COR-L47 (cell line): ENCODE data around the gene ERMAP.
A peak's percentile ranks its signal among the peaks of the same experiment; 100 is the strongest.
"Not testable (repeated sequence)": the region's sequence is repeated elsewhere in the genome, so short reads cannot be mapped to it uniquely, and the experiment has no call there.

Experiments used
- DNase-seq: peaks from one replicate; lab custom pipeline; 2025; lab: John Stamatoyannopoulos, UW

The ERMAP gene

DNA sequence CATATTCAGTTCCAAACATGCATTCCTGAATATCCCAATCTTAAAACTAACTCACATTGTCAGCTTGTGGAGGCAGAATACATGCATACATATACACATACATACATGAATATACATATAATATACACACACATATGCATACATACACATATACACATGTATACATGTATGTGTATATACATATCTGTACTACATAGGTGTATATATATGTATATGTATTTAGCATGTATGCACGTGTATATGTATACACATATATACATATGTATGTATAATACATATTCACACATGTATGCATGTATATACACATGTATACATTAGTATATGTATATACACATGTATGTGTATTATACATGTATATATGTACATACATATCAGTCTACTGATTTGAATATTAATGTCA, 28.3 kb downstream of the ERMAP start:
- DNase-seq: no peak

DNA sequence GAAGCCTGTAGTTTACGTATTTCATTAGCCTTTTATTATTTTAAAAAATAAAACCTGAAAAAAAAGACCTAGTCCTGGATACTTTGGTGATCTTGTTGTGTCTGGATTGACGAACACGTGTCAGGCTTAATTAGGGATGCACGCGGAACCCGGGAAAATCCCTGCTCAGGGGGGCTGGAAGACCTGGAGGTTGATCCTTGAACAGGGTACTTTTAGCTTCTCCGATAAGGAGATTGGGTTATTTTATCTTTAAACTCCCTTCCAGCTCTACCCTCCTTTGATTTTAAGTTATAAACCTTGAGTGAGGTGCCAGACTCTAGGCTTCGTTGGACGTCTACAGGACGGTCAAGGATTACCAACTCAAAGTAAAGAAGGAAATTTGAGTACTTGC, 28.9 kb downstream of the ERMAP start:
- DNase-seq: no peak

DNA sequence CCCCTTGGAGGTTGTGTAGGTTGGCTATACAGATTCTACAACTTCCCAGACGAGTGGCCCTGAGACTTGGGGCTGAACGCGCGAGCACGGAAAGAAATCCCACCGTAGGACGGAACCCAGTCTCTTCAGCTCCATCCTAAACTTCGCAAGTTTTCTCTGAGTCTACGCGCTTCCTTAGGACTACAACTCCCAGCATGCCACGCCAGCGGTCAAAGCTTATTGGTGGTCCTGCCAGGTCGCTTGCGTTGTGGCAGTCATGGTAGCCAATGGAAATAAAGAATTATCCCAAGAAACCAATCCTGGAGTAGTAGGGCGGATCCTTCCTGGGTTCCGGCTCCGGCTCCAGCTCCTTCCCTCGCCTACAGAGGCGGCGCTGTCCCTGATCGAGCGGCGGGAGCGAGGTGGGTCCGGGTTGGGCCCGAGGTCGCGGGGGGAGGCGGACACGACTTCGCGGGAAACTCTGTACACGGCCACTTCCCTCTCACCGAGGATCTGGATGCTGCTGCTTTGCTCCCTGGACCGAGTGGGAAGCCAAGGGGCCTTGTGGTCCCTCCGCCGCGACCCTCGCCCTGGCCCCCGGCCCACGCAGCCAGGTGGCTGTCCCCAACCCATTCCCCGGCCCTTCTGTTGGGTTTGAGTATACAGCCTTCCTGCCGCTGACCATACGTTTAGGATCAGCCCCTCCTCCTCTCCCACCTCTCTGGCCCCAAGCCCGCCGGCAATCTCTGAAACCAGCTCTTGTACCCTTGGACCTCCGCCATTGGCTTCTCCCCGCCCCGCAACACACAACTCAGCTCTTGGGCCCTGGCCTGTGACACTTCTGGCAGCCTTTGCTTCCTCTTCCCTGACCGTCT, 29.6 kb downstream of the ERMAP start, which contains the start of gene ZNF691:
ZNF691 (plus strand) TSS at position 357 of the 854 bp plus-strand sequence. CDS start 3,046 bp downstream, outside the sequence.
- peak; percentile 95 for DNase-seq

DNA sequence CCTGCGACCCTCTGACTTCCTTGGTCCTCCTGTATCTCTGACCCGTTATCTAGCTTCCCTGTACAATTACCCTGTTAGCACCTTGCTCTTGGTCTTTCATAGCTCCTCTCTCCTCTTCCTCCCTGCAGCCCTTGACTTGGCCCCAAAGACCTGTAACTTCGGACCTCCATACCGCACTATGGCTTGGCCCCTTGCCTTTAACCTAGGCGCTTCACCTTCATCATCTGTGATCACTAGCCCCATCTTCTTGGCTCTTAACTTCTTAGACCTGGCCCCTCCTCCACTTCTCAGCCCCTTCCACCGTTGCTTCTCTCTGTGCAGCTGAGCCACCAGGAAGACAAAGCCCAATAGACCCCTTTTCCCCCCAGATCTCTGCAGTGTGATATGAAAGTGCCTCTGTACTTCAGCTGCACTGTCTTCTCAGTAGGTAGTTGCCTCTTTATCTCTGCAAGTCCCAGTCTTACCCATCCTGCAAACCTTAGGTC, 30.2 kb downstream of the ERMAP start:
- DNase-seq: no peak

DNA sequence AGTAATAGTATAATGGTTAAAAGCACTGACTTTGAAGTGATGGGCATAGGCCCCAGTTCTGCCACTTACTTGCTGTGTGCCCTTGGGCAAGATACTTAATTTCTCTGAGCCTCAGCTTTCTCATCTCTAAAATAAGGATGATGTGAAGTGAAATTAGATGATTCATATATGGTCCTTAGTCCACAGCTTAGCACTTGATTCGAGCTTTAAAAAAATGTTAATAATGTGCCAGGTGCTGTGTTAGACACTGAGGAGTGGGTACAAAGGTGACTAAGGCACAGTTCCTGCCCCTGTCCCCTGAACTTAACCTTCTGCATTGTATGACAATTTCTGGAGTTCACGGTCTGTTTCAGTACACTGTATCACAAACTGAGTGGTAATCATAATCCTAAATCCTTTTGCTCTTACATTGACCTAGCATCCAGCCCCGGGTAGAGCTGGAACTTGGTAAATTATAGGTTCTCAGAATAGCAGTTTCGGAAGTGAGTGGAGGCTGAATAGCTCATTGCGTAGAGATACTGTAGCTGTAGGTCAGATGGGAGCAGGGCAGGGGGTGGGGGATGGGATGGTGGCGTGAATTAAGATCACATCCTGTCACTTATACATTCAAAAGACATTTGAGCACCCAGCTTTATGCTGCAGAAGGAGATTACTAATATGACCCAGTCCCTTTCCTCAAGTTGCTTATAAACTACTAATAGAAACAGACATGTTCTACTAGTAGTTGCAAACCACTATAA, 31.0 kb downstream of the ERMAP start:
- no peak for DNase-seq

DNA sequence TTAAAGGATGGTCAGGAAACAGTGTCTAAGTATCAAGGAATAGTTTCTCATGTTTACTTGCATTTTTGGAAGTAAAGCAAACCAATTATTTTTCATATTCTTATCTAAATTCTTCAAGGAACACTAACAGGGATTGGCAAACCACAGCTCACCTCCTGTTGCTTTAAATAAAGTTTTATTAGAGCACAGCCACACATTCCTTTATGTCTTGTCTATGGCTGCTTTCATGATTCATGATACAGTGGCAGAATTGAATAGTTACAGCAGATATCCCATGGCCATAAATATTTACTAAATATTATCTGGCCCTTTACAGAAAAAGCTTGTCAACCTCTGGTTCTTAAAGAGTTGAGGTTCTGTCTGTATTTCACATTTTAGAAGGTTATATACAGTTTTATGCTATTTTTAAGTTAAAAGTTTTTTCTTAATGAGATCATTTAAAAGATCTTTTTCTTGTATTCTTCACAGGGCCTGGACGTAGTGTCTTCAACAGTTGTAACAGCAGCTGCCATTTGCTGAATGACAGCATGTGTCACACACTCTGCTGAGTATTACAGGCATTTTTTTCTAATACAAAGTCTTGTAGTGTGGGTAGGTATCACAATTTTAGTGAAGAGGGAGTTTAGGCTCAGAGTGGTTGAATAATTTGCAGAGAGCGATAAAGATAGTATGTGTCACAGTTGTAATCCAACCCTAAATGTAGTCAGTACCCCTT, 32.1 kb downstream of the ERMAP start:
- DNase-seq: no peak

DNA sequence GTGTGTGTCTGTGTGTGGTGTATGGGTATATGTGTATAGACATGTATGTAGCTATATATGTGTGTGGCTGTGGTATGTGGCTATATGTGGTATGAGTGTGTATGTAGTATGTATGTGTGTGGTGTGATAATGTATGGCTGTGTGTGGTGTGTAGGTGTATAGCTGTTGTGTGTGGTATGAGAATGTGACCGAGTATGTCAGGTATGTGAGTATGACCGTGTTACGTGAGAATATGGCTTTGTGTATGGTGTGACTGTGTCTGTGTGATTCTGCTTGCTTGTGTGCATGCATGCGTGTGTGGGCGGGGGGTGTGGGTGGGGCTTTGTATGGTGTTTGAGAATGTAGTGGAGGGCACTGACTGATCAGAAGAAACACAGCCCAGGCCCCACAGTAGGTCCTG, 33.0 kb downstream of the ERMAP start:
- DNase-seq: no peak

DNA sequence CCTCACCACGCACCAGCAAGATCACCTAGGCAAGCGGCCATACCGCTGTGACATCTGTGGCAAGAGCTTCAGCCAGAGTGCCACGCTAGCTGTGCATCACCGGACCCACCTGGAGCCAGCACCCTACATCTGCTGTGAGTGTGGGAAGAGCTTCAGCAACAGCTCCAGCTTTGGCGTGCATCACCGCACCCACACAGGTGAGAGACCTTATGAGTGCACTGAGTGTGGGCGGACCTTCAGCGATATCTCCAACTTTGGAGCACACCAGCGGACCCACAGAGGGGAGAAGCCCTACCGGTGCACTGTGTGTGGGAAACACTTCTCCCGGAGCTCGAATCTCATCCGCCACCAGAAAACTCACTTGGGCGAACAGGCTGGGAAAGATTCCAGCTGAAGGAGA, 34.5 kb downstream of the ERMAP start:
- no peak for DNase-seq

DNA sequence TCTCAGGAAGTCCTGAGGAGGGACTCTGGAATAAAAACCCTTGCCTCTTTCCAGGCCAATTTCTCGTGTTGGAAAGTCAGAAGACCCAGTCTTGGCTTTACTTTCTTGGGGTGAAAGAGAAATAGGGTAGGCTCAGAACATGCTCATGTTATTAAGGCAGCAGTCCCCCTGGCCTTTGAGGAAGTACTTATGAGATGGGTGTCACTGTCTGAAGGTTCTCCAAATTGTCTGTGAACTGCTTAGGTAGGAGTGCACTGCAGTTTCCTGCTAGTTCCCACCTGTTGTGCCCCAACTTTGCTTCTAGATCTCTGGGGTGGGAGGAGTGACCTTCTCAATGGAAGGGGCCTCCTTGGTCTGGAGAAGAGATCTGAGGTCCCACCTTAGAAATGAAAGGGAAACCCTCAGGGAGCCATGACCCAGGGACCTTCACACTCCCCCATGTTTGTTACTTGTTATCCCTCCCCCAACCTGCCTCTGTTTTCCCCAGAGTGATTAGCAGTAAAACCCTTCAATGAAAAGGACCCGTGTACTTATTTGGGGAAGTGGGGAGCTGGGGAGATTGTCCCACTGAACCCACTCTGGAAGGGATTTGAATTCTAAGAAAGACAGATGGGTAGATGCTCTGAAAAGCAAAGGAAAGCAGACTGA, 35.2 kb downstream of the ERMAP start:
- DNase-seq: no peak

DNA sequence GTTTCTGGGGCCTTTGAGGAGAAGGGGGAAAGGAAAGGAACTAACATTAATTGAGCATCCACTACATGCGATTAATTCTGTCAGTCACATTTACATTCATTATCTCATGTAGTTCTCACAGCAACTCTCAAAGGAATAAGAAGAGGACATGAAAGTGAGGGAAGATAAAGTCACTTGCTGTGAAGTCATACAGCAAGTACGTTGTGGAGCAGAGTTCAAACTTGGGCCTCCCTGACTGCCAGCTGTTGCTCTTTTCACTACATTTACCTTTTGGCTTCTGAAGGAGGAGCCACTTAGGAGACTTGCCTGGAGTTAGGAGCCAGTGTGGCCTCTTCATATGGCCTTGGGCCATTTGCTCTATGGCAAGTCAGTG, 35.7 kb downstream of the ERMAP start:
- DNase-seq: no peak

DNA sequence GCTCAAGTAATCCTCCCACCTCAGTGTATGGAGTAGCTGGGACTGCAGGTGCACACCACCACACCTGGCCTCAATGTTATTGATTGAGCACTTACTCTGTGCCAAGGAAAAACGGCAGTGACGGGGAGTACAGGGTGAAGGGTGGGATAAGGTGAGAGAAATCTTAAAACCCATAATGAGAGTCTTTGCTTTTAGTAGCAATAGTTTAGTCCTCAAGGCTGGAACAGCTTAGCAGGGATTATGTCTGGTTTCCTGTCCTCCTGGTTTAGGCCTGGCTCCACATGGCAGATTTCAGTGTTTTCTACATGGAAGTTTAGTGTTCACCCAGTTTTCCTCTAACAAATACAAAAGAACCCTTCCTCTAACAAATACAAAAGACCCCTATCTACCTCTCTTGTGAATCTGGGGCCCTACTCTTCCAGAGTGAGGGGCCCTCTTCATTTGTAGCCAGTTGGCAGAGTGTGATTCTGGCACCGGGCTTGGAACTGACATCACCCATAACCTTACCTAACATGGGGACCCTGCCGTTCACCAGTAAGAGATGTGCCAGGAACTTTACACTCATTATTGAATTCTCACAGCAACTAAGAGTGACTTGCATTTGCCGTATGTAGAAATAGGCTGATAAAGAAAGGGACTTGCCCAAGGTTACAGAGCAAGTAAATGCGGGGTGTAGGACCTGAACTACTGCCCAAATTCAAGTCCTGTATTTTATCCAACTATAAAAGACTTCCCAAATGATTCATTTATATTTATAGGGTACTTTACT, 36.4 kb downstream of the ERMAP start:
- DNase-seq: no peak

DNA sequence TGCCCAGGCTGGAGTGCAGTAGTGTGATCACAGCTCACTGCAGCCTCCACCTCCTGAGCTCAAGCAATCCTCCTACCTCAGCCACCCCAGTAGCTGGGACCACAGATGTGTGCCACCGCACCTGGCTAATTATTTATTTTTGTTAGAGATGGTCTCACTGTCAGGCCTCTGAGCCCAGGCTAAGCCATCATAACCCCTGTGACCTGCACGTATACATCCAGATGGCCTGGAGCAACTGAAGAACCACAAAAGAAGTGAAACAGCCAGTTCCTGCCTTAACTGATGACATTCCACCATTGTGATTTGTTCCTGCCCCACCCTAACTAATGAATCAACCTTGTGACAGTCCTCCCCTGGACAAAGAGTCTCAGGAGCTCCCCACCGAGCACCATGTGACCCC, 39.6 kb downstream of the ERMAP start:
- DNase-seq: not testable (repeated sequence)

DNA sequence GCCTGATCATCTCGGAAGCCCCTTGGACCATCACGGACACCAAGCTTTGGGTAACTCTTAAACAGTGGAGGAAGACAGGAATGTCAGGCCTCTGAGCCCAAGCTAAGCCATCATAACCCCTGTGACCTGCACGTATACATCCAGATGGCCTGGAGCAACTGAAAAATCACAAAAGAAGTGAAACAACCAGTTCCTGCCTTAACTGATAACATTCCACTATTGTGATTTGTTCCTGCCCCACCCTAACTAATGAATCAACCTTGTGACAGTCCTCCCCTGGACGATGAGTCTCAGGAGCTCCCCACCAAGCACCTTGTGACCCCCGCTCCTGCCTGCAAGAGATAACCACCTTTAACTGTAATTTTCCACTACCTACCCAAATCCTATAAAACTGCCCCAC, 42.4 kb downstream of the ERMAP start:
- not testable (repeated sequence) for DNase-seq

DNA sequence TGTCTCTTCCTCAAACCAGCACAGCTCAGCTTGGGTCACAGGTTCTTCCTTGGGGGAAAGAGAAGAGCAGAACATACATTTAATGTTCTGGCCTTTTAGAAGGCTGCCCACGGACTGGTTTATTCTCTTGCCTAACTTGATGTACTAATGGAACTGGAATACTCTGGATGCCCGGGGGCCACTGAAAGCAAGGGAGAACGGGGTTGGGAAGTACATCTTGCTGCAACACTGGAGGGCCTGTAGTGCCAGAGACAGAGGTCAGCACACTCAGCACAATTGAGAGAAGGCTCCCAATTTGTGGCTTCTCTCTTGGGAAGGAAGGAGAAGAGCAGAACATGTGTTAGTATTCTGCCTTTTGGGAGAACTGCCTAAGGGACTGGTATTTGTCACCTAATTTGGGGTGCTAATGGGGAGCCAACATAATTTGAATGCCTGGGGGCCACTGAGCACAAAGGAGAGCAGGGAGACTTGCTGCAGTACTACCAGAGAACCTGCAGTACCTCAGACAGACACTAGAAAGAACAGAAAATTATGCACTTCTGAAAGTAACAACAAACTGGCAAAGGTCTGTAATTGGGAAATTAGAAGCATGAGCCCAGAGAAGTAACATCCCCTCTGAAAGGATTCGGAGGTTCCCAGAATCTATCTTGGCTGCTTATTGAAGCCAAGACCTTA, 43.6 kb downstream of the ERMAP start:
- DNase-seq: no peak

DNA sequence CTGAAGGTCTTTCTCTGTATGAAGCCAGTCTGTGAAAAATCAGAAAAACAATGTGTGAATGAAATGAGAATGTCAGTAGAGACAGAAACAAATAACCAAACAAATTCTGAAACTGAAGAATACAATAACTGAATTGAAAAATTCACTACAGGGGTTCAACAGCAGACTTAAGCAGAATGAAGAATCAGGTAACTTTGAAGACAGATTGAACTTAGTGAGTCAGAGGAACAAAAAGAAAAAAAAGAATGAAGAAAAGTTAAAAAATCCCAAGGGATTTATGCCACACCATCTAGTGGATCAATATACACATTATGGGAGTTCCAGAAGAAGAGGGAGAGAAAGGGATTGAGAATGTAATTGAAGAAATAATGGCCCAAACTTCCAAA, 44.1 kb downstream of the ERMAP start:
- no peak for DNase-seq

DNA sequence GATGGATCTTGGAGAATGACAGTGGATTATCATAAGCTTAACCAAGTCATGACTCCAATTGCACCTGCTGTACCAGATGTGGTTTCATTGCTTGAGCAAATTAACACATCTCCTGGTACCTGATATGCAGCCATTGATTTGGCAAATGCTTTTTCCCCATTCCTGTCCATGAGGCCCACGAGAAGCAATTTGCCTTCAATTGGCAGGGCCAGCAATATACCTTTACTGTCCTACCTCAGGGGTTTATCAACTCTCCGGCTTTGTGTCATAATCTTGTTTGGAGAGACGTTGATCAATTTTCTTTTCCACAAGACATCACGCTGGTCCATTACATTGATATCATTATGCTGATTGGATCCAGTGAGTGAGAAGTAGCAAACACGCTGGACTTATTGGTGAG, 49.6 kb downstream of the ERMAP start:
- no peak for DNase-seq

DNA sequence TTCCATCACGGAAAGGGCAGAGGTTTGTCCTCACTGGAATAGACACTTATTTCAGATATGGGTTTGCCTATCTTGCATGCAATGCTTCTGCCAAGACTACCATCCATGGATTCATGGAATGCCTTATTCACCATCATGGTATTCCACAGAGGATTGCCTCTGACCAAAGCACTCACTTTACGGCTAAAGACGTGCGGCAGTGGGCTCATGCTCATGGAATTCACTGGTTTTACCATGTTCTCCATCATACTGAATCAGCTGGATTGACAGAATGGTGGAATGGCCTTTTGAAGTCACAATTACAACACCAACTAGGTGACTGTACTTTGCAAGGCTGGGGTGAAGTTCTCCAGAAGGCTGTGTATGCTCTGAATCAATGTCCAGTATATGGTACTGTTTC, 51.5 kb downstream of the ERMAP start:
- DNase-seq: not testable (repeated sequence)

DNA sequence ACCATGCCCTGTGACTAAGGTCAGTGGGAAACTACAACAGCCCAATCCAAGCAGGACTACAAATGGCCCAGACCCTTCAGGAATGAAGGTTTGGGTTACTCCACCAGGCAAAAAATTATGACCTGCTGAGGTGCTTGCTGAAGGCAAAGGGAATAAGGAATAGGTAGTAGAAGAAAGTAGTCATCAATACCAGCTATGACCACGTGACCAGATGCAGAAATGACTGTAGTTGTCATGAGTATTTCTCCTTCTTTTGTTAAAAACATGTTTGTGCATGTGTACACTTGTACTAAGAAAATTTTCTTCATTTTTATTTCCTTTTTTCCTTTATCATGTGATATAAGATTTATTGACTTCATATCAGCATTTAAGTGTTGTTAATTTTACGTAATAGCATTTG, 52.3 kb downstream of the ERMAP start:
- DNase-seq: not testable (repeated sequence)

DNA sequence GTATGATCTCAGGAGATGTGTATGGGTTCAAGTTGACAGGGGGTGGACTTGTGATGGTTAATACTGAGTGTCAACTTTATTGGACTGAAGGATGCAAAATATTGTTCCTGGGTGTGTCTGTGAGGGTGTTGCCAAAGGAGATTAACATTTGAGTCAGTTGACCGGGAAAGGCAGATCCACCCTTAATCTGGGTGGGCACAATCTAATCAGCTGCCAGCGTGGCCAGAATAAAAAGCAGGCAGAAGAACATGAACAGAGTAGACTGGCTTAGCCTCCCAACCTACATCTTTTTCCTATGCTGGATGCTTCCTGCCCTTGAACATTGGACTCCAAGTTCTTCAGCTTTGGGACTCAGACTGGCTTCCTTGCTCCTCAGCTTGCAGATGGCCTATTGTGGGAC, 52.8 kb downstream of the ERMAP start:
- not testable (repeated sequence) for DNase-seq

DNA sequence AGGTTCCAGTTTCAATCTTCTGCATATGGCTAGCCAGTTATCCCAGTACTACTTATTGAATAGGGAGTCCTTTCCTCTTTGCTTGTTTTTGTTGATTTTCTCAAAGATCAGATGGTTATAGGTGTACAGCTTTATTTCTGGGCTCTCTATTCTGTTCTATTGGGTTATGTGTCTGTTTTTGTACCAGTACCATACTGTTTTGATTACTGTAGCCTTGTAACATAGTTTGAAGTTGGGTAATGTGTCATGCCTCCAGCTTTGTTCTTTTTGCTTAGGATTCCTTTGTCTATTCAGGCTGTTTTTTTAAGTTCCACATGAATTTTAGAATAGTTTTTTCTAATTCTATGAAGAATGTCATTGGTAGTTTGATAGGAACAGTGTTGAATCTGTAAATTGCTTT, 56.2 kb downstream of the ERMAP start:
- DNase-seq: not testable (repeated sequence)

DNA sequence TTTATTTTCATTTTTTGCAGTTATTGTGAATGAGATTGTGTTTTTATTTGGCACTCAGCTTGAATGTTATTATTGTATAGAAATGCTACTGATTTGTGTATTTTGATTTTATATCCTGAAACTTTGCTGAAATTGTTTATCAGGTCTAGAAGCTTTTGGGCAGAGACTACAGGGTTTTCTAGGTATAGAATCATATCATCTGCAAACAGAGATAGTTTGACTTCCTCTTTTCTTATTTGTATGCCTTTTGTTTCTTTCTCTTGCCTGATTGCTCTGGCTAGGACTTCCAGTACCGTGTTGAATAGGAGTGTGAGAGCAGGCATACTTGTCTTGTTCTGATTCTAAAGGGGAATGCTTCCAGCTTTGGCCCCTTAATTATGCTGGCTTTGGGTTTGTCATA, 56.7 kb downstream of the ERMAP start:
- DNase-seq: no peak
